HG03521 (cell line): ENCODE measurements around the gene ANO1.

ENCODE experiments used
- ATAC-seq: cut with Tn5 transposase; IDR thresholded peaks from one replicate; pipeline ENCODE4 v1.9.1; 2021; ENCODE audit warnings: mild to moderate bottlenecking, moderate library complexity; ENCODE audit not compliant: unreplicated experiment

Gene ANO1

GRCh38 chr11:70233034-70233433, 154.9 kb downstream of the ANO1 start:
- ATAC-seq, result no peak

DNA sequence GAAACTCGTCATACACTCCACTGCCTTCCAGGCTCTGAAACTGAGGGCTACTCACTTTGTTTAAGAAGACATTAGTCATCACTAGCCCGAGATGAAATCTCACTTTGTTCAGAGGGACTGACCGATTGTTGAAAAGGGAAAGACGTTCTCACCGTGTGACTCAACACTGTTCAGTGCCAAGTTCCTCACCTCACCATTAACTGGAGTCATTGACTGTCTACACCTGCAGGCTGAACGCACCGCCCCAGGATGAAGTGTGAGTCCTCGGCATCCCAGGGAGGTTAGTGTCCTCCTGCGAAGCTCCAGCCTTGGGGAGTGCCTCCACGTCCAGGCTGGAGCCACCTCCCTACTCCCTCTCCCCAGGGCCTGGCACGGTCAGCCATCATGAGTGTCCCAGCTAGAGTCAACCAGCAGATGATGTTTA, 155.4 kb downstream of the ANO1 start:
- no peak for ATAC-seq

GRCh38 chr11:70233962-70234361, 155.8 kb downstream of the ANO1 start:
- ATAC-seq, result no peak
